A673 (cell line): Measurements from ENCODE around the gene NHSL1. TPM values are rescaled to one million over a fixed set of nuclear protein-coding genes. Genes with fewer than 3 reads are reported as not detected.

Source experiments
- BruUV-seq: library from RNA; stranded (reverse); fragments of 400-500 nt; replicated peaks from 2 replicates; lab custom pipeline; 2021; lab: Mats Ljungman, UMichigan
- CTCF ChIA-PET: fragments of 300-600 bp; sonication (Branson Sonifier 250); formaldehyde crosslinking; loops from one replicate; lab custom pipeline; 2022; ENCODE audit warnings: antibody characterized with exemption; lab: Charles Lee
- POLR2A ChIA-PET: fragments of 300-600 bp; sonication (Branson Sonifier 250); formaldehyde crosslinking; loops from one replicate; lab custom pipeline; 2022; ENCODE audit warnings: antibody characterized with exemption; ENCODE audit not compliant: low non-redundant PET; lab: Charles Lee
- DNase-seq: peaks from one replicate; pipeline ENCODE4 v3.0.0-alpha.2; 2015; ENCODE audit warnings: low spot score
- H3K27ac ChIP-seq: fragments of 200-600 bp; sonication (generic); 2 replicates; pipeline ENCODE4 v1.5.1; 2016; ENCODE audit warnings: mixed run types, low read depth, mild to moderate bottlenecking, mixed read lengths, antibody characterized with exemption, low read length; ENCODE audit not compliant: poor library complexity, severe bottlenecking
- H3K27me3 ChIP-seq: fragments of 200-600 bp; sonication (generic); replicated peaks from 2 replicates; pipeline ENCODE4 v1.6.1; 2017; ENCODE audit warnings: mixed run types, low read depth, mild to moderate bottlenecking, mixed read lengths, antibody characterized with exemption, low read length; ENCODE audit not compliant: insufficient read depth, poor library complexity
- H3K36me3 ChIP-seq: fragments of 200-600 bp; sonication (generic); 2 replicates; pipeline ENCODE4 v1.6.1; 2016; ENCODE audit warnings: mixed run types, mild to moderate bottlenecking, mixed read lengths, antibody characterized with exemption, low read length; ENCODE audit not compliant: insufficient read depth, poor library complexity, severe bottlenecking
- H3K4me1 ChIP-seq: fragments of 200-600 bp; sonication (generic); 2 replicates; pipeline ENCODE4 v1.6.1; 2017; ENCODE audit warnings: mixed run types, mild to moderate bottlenecking, mixed read lengths, antibody characterized with exemption, low read length; ENCODE audit not compliant: insufficient read depth, poor library complexity, severe bottlenecking
- H3K4me3 ChIP-seq: fragments of 200-600 bp; sonication (generic); 2 replicates; pipeline ENCODE4 v1.5.1; 2016; ENCODE audit warnings: low read depth, mixed run types, mild to moderate bottlenecking, mixed read lengths, low read length; ENCODE audit not compliant: poor library complexity, severe bottlenecking
- H3K9me3 ChIP-seq: fragments of 200-600 bp; sonication (generic); 2 replicates; pipeline ENCODE4 v1.6.1; 2016; ENCODE audit warnings: mixed run types, low read depth, mild to moderate bottlenecking, mixed read lengths, antibody characterized with exemption, low read length; ENCODE audit not compliant: poor library complexity, severe bottlenecking
- CTCF ChIP-seq: fragments of 300-800, 200-600 bp; sonication (generic); conservative IDR thresholded peaks from 2 replicates; pipeline ENCODE4 v1.5.1; 2017; ENCODE audit warnings: low read depth, mild to moderate bottlenecking, antibody characterized with exemption, low read length, moderate library complexity, mixed read lengths
- EZH2 ChIP-seq: fragments of 200-600 bp; sonication (generic); IDR thresholded peaks from 2 replicates; pipeline ENCODE4 v1.6.1; 2017; ENCODE audit warnings: borderline replicate concordance, low read depth, mild to moderate bottlenecking, mixed read lengths, antibody characterized with exemption, low read length; ENCODE audit not compliant: poor library complexity, severe bottlenecking
- intact Hi-C: fragments of 100-400 bp; cut with micrococcal nuclease; formaldehyde crosslinking; loops from one replicate; pipeline ENCODE4 v1.10.0; 2022; ENCODE audit not compliant: unreplicated experiment
- total RNA-seq: library from RNA; stranded (reverse); gene quantifications from 2 replicates; pipeline ENCODE4 v1.2.3, GENCODE V29; 2021

NHSL1 gene
- total RNA-seq, 1 experiment from 2014 or later: 33.1 TPM

GRCh38 chr6:138485005-138485545, 14.2 kb downstream of the NHSL1 start:
- Histone ChIP-seq H3K4me3 (no peak overlapping the region), H3K9me3 (no peaks in the 10 kb centered on the region), H3K36me3 (no peaks in the 10 kb centered on the region), H3K27me3 (no peaks in the 10 kb centered on the region), H3K4me1 (peaks cover 11% of the 10 kb centered on the region), H3K27ac (no peak overlapping the region)
- ChIA-PET POLR2A (no interaction called here), CTCF (no interaction called here)
- no peak for DNase-seq
- no peak for TF ChIP-seq EZH2
- no TSS peak for BruUV-seq
- intact Hi-C loops: no loop called here

GRCh38 chr6:138484018-138484731, 15.1 kb downstream of the NHSL1 start:
- Histone ChIP-seq H3K9me3 (no peaks in the 10 kb centered on the region), H3K27ac (no peak overlapping the region), H3K4me1 (peaks cover 11% of the 10 kb centered on the region), H3K4me3 (no peak overlapping the region), H3K36me3 (no peaks in the 10 kb centered on the region), H3K27me3 (no peaks in the 10 kb centered on the region)
- intact Hi-C loops: no loop called here
- TF ChIP-seq CTCF: no peak
- no peak for TF ChIP-seq EZH2
- CTCF ChIA-PET: no interaction called here
- no peak for DNase-seq
- POLR2A ChIA-PET: no interaction called here
- BruUV-seq: no TSS peak

GRCh38 chr6:138482816-138483215, 16.5 kb downstream of the NHSL1 start:
- Histone ChIP-seq H3K27ac (no peak overlapping the region), H3K4me1 (peaks cover 11% of the 10 kb centered on the region), H3K36me3 (no peaks in the 10 kb centered on the region), H3K9me3 (no peaks in the 10 kb centered on the region), H3K27me3 (no peaks in the 10 kb centered on the region), H3K4me3 (no peak overlapping the region)
- intact Hi-C loops: no loop called here
- CTCF ChIA-PET: no interaction called here
- POLR2A ChIA-PET: no interaction called here
- TF ChIP-seq CTCF: no peak
- no peak for TF ChIP-seq EZH2
- DNase-seq: no peak
- BruUV-seq: no TSS peak
